HCT116 (cell line): ENCODE results near the gene STOX2.

Source experiments
- EZH2 ChIP-seq: fragments of 200-600 bp; sonication (generic); IDR thresholded peaks from 2 replicates; pipeline ENCODE4 v1.6.1; 2017; ENCODE audit warnings: antibody characterized with exemption, mixed run types
- POLR2A ChIP-seq: IDR thresholded peaks from 2 replicates; pipeline ENCODE4 v1.7.0; 2011; ENCODE audit warnings: borderline replicate concordance; ENCODE audit not compliant: insufficient read depth, insufficient read length; ENCODE audit errors: extremely low read depth
- RAD21 ChIP-seq: IDR thresholded peaks from 2 replicates; pipeline ENCODE4 v1.6.1; 2012; ENCODE audit warnings: low read depth, mild to moderate bottlenecking
- TF ChIP-seq, protein P1 (sequence below): IDR thresholded peaks from 2 replicates; pipeline ENCODE4 v1.6.1; 2012; ENCODE audit warnings: low read depth
- TF ChIP-seq, protein P2 (sequence below), 3 experiments: fragments of 200-600 bp in 1 of 3; sonication (generic) in 1 of 3; IDR thresholded peaks in 2 of 3; conservative IDR thresholded peaks in 1 of 3; 2 replicates each; pipeline ENCODE4 v1.5.1; 2012 to 2017; ENCODE audit warnings: low read depth in 2 of 3, low read length in 2 of 3, antibody characterized with exemption in 1 of 3, borderline replicate concordance in 1 of 3, control low read depth in 1 of 3, mild to moderate bottlenecking in 1 of 3, mixed read lengths in 1 of 3, mixed run types in 1 of 3, moderate library complexity in 1 of 3; ENCODE audit not compliant: insufficient read depth in 1 of 3

DNA sequence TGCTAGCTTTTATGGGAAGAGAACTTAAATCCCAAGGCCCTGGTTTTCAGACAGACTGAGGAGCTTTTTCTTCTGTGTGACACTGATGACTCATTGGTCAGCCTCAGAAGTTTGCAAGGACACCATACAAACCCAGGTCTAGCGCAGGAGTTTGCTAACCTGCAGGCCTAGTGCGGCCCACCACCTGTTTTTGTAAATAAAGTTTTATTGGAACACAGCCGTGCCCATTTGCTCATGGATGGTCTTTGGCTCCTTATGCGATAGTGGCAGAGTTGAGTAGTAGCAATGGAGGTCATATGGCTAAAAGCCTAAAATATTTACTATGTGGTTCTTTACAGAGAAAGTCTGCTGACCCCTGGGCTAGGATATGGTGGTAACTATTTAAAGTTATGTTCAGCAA is 98.3 kb downstream of the STOX2 start:
- TF ChIP-seq POLR2A: no peak
- TF ChIP-seq, protein P1, sequence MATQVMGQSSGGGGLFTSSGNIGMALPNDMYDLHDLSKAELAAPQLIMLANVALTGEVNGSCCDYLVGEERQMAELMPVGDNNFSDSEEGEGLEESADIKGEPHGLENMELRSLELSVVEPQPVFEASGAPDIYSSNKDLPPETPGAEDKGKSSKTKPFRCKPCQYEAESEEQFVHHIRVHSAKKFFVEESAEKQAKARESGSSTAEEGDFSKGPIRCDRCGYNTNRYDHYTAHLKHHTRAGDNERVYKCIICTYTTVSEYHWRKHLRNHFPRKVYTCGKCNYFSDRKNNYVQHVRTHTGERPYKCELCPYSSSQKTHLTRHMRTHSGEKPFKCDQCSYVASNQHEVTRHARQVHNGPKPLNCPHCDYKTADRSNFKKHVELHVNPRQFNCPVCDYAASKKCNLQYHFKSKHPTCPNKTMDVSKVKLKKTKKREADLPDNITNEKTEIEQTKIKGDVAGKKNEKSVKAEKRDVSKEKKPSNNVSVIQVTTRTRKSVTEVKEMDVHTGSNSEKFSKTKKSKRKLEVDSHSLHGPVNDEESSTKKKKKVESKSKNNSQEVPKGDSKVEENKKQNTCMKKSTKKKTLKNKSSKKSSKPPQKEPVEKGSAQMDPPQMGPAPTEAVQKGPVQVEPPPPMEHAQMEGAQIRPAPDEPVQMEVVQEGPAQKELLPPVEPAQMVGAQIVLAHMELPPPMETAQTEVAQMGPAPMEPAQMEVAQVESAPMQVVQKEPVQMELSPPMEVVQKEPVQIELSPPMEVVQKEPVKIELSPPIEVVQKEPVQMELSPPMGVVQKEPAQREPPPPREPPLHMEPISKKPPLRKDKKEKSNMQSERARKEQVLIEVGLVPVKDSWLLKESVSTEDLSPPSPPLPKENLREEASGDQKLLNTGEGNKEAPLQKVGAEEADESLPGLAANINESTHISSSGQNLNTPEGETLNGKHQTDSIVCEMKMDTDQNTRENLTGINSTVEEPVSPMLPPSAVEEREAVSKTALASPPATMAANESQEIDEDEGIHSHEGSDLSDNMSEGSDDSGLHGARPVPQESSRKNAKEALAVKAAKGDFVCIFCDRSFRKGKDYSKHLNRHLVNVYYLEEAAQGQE: no peak
- no peak for TF ChIP-seq RAD21
- TF ChIP-seq, protein P2, sequence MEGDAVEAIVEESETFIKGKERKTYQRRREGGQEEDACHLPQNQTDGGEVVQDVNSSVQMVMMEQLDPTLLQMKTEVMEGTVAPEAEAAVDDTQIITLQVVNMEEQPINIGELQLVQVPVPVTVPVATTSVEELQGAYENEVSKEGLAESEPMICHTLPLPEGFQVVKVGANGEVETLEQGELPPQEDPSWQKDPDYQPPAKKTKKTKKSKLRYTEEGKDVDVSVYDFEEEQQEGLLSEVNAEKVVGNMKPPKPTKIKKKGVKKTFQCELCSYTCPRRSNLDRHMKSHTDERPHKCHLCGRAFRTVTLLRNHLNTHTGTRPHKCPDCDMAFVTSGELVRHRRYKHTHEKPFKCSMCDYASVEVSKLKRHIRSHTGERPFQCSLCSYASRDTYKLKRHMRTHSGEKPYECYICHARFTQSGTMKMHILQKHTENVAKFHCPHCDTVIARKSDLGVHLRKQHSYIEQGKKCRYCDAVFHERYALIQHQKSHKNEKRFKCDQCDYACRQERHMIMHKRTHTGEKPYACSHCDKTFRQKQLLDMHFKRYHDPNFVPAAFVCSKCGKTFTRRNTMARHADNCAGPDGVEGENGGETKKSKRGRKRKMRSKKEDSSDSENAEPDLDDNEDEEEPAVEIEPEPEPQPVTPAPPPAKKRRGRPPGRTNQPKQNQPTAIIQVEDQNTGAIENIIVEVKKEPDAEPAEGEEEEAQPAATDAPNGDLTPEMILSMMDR (IDR thresholded peaks at IDR 0.05 in 2 of 3, conservative IDR thresholded peaks at IDR 0.05 in 1 of 3; ENCODE audit: borderline replicate concordance in 1 of 3, insufficient read depth in 1 of 3, low read depth in 2 of 3, low read length in 2 of 3): no peak
- TF ChIP-seq EZH2: no peak
